ENCODE data around the gene KCNIP1. TPM values are rescaled to one million over a fixed set of nuclear protein-coding genes. Genes with fewer than 3 reads are reported as not detected.

KCNIP1 gene
- total RNA-seq, 1 experiment from 2014 or later, result not detected

DNA sequence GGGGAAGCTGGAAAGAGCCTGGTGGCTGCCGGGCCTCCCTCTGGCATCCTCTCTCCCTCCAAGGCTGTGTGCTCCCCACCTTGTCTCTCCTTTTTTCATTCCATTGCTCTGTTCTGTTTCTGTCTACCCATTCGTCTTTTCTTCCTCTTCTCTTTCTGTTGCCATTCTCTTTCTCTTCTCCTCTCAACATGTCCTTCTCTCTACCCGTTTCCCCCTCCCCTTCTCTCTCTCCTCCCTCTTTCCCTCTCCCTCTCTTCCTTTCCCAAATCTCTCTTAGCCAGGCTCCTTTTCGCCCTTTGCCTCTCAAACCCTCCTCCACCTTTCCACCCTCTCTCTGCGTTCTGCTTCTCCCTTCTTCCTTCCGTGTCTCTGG is 19.4 kb upstream of the KCNIP1 start:
- intact Hi-C loops (cut with micrococcal nuclease), result no loop called here
- Histone ChIP-seq H3K9me2 (replicated peaks; ENCODE audit: low read length) (no peaks in the 10 kb centered on the region), H3K36me3 (ENCODE audit: low read depth, low read length) (no peaks in the 10 kb centered on the region), H4K20me1 (ENCODE audit: low read length) (no peaks in the 10 kb centered on the region), H3K79me2 (ENCODE audit: low read length) (no peaks in the 10 kb centered on the region), H3K9me3 (ENCODE audit: low read length) (no peaks in the 10 kb centered on the region), H3K4me2 (ENCODE audit: low read length) (no peak overlapping the region), H3K27me3 (ENCODE audit: low read length) (no peaks in the 10 kb centered on the region), H3K27ac (ENCODE audit: low read length) (no peak overlapping the region), H3K9ac (ENCODE audit: low read length) (no peak overlapping the region), H2AFZ (ENCODE audit: low read length) (no peak overlapping the region), H3F3A (ENCODE audit: low read length, unreplicated experiment) (no peaks in the 10 kb centered on the region), H3K4me1 (ENCODE audit: insufficient read depth, low read length) (no peaks in the 10 kb centered on the region; the same call in 1 of the 2 replicates), H3K4me3 (ENCODE audit: low read length) (no peak overlapping the region)
- no TSS peak for BruUV-seq (replicated peaks)
- ATAC-seq, result no peak
- TF ChIP-seq CTCF (conservative IDR thresholded peaks at IDR 0.05; ENCODE audit: low read depth, low read length) (no peak), EZH2 (IDR thresholded peaks at IDR 0.05; ENCODE audit: low read length, unreplicated experiment) (no peak), EZH2phosphoT487 (IDR thresholded peaks at IDR 0.05; ENCODE audit: borderline replicate concordance, low read length) (no peak)
- POLR2A ChIA-PET (ENCODE audit: unreplicated experiment), result no interaction called here
- CTCF ChIA-PET, result interaction anchor here (0.6 kb wide), 1 partner anchor 16 kb away, joined by 3 read pairs; no protein-coding TSS in a partner anchor
- no peak for DNase-seq

DNA sequence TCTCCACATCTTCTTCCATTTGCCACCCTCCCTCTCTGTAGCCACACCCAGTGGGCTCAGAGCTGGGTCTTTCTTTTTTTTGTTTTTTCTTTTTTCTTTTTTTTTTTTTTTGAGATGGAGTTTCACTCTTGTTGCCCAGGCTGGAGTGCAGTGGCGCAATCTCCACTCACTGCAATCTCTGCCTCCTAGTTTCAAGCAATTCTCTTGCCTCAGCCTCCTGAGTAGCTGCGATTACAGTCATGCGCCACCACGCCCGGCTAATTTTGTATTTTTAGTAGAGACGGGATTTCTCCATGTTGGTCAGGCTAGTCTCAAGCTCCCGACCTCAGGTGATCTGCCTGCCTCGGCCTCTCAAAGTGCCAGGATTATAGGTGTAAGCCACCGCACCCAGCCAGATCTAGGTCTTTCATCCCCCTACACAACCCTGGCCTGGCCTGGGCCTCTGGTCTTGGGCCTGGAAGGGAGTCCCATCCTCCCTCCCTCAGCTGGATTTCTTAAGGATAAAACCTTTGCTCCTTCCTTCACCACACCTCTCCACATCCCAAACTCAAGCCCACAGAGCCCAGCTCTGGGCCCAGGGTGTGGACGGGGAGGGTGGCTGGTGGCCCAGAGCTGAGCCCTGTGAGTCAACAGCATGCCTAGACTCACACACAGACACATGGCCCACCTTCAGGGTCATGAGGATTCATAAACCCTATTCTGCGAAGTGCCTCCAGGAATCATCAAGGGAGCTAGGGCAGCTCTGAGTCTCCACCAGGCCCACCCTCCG is 18.8 kb upstream of the KCNIP1 start:
- Histone ChIP-seq H3K4me3 (ENCODE audit: low read length) (no peak overlapping the region), H3K27ac (ENCODE audit: low read length) (no peak overlapping the region), H4K20me1 (ENCODE audit: low read length) (no peaks in the 10 kb centered on the region), H3K9ac (ENCODE audit: low read length) (no peak overlapping the region), H3F3A (ENCODE audit: low read length, unreplicated experiment) (no peaks in the 10 kb centered on the region), H2AFZ (ENCODE audit: low read length) (no peak overlapping the region), H3K9me3 (ENCODE audit: low read length) (no peaks in the 10 kb centered on the region), H3K79me2 (ENCODE audit: low read length) (no peaks in the 10 kb centered on the region), H3K27me3 (ENCODE audit: low read length) (no peaks in the 10 kb centered on the region), H3K36me3 (ENCODE audit: low read depth, low read length) (no peaks in the 10 kb centered on the region), H3K9me2 (replicated peaks; ENCODE audit: low read length) (no peaks in the 10 kb centered on the region), H3K4me2 (ENCODE audit: low read length) (no peak overlapping the region), H3K4me1 (ENCODE audit: insufficient read depth, low read length) (no peaks in the 10 kb centered on the region)
- intact Hi-C loops (cut with micrococcal nuclease), result no loop called here
- POLR2A ChIA-PET (ENCODE audit: unreplicated experiment), result no interaction called here
- ATAC-seq (no peak), DNase-seq (no peak)
- no TSS peak for BruUV-seq (replicated peaks)
- TF ChIP-seq EZH2 (IDR thresholded peaks at IDR 0.05; ENCODE audit: low read length, unreplicated experiment) (no peak), CTCF (conservative IDR thresholded peaks at IDR 0.05; ENCODE audit: low read depth, low read length) (no peak), EZH2phosphoT487 (IDR thresholded peaks at IDR 0.05; ENCODE audit: borderline replicate concordance, low read length) (no peak)
- CTCF ChIA-PET, result no interaction called here

- Histone ChIP-seq H3K27me3 (ENCODE audit: low read length) (no peaks in the 10 kb centered on the region), H3K36me3 (ENCODE audit: low read depth, low read length) (no peaks in the 10 kb centered on the region), H3F3A (ENCODE audit: low read length, unreplicated experiment) (no peaks in the 10 kb centered on the region), H3K27ac (ENCODE audit: low read length) (no peak overlapping the region), H3K9me3 (ENCODE audit: low read length) (no peaks in the 10 kb centered on the region), H3K4me1 (ENCODE audit: insufficient read depth, low read length) (peaks cover under 1% of the 10 kb centered on the region; the same call in 1 of the 2 replicates), H3K4me3 (ENCODE audit: low read length) (no peak overlapping the region), H3K9me2 (replicated peaks; ENCODE audit: low read length) (no peaks in the 10 kb centered on the region), H4K20me1 (ENCODE audit: low read length) (no peaks in the 10 kb centered on the region), H2AFZ (ENCODE audit: low read length) (no peak overlapping the region), H3K4me2 (ENCODE audit: low read length) (no peak overlapping the region), H3K9ac (ENCODE audit: low read length) (no peak overlapping the region), H3K79me2 (ENCODE audit: low read length) (no peaks in the 10 kb centered on the region)
- ChIA-PET CTCF (no interaction called here), POLR2A (ENCODE audit: unreplicated experiment) (no interaction called here)
- TF ChIP-seq EZH2phosphoT487 (IDR thresholded peaks at IDR 0.05; ENCODE audit: borderline replicate concordance, low read length), result no peak
- TF ChIP-seq CTCF (conservative IDR thresholded peaks at IDR 0.05; ENCODE audit: low read depth, low read length), result no peak
- TF ChIP-seq EZH2 (IDR thresholded peaks at IDR 0.05; ENCODE audit: low read length, unreplicated experiment), result no peak
- DNase-seq (no peak), ATAC-seq (no peak)
- intact Hi-C loops (cut with micrococcal nuclease), result no loop called here
- BruUV-seq (replicated peaks), result no TSS peak
These were observed 18.3 kb upstream of the KCNIP1 start for GRCh38 chr5:170485616-170485911.

Measured in PC-3 (cell line).